Stimulated activated CD8-positive, alpha-beta memory T cell treated with anti-CD3 and anti-CD28 coated beads, Interleukin-4, amount 100 ng/mL, for 1 hour (primary cell): ENCODE data around the gene LRFN3.
"Not testable (repeated sequence)": the region's sequence is repeated elsewhere in the genome, so short reads cannot be mapped to it uniquely, and the experiment has no call there.

Source experiments
- DNase-seq, 2 donors: peaks; one replicate each; pipeline ENCODE4 v3.0.0-alpha.2; 2020; ENCODE audit warnings: low read depth in 2 of 2, low spot score in 1 of 2

LRFN3 gene

DNA sequence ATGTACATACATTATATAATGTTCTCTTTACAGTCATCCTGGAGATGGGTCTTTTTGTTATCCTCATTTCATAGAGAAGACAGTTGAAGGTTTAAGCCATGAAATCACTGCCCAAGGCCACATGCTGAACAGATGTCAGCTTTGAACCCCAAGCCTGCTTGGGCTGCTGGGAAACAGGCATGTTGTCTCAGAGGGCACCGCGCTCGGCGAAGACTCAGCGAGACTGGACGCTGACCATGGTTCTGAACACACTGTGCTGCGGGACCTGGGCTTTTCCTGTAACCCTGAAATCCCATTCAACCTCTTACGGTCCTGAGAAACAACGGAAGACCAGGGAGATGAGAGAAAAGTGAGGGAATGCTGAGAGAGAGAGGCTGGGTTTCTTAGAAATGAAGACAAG is 27.3 kb downstream of the LRFN3 start:
- DNase-seq: no peak

DNA sequence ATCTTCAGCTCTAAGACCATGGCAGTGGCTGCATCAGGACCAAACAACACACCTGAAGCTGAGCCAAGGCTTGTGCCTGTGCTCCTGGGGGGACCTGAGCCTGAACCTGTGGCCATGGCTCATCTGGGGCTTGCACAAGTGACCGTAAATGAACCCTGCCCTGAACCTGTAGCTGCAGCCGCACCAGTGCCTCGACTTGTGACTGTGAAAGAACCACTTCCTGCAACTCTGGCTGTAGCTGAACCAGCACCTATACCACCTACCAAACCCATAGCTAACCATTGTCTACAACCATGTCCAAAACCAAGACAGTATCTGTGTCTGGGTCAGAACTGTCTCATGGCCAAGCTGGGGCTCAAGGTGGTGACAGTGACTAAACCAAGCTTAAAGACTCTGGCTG is 30.6 kb downstream of the LRFN3 start:
- no peak for DNase-seq

DNA sequence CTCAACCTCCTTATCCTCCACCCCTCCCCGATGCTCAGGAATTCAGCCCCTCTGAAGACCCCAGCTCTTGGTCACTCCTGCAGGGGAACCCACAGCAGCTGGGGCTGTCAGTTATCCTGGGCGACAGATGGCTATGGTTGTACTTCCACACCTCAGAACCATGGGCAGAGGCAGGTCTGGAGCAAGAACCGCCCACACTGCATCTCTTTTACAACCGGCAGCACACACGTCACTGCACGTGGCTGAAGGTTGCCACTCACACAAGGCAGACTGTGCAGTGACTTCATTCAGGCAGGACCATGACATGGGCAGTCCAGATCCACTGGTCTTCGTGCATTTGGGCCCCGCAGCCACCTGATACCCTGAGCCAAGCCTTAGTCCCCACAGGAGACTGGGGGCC is 37.3 kb downstream of the LRFN3 start:
- DNase-seq: no peak

DNA sequence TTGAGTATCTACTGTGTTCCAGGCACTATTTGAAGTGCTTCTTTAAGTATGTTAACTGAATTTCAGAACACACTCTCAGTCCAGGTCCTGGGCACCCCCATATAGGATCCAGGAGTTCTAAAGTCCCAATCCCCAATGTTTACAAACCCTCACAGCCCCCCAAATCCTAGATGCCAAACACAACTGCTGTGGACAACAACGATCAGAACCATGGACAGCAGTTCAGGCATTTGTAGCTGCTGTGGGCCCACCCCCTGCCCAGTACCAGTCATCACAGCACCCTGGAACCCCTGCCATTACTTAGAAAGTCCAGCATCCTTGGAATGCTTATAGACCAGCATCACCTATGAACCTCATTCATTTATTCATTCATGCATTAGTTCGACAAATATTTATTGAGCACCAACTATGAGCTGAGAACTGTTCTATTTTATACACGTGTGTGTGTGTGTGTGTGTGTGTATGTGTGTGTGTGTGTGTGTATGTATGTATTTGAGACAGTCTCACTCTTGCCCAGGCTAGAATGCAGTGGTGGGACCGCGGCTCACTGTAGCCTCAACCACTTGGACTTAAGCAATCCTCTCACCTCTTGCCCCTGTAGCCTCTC is 39.5 kb downstream of the LRFN3 start:
- no peak for DNase-seq

DNA sequence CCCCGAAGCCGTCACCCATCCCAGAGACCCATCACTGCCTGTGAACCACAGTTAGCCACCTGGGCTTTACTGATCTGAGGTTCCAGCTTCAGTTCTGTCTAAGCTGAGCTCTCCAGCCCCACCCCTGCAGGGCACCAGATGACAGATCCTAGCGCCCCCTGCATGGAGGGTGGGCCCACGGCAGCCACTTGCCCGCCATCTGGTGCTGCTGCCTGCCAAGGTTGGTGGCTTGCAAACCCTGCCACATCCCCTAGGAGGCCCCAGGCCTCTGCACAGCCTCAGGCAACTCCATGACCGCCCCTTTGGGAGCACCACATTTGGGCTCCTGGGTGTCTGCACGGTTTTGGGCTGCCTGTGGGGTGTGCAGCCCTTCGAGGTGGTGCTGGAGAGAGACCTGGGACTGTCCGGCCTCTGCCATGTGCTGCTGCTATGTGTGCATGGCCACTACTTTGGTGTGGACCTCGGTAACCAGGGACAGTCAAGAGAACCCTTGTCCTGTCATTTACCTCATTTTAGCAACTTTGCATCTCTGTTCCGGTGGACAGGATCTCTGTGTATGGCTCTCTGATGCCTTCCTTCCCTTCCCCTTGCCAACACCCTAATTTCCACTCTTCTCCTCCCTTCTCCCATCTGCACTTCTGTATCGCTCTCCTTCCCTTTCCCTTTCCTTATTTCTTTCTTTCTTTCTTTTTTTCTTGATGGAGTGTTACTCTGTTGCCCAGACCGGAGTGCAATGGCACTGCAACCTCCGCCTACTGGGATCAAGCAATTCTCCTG is 41.5 kb downstream of the LRFN3 start:
- no peak for DNase-seq

DNA sequence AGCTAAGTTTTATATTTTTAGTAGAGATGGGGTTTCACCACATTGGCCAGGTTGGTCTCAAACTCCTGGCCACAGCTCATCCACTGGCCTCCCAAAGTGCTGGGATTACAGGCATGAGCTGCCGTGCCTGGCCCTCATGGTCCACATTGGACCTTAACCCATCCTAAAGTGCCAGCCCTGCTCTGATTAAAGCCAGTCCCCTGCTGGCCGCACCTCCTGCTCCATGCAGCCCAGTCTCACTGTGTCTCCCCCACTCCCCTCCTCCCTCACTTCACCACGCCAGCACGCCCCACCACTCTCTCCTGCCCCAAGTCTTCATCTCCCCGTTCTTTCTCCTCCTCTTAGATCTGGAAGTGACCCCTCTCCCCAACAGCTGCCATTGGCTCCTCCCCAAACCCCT is 42.1 kb downstream of the LRFN3 start:
- DNase-seq: no peak

DNA sequence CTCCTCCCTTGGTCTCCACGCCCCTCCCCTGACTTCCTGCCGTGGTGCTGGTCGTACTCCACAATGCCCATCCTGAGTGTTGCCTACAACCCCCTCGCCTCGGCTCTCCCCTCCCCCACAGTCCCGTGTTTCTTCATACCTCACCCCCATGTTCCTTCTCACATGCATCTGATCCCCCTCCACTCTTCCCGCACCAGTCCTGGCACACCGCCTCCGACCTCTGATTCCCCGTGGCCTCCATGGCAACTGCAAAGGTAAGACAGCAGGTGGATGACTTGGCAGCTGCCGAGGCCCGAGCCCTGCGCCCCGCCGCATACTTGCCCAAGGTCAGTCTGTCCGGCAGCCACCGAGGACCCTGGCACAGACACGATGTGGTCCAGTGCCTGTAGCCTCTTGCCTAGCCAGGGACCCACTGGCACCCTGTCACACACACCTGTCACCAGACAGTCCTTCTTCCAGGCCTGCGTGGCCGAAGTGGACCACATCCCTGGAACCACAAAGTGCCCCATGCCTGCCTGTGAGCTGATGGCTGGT is 42.7 kb downstream of the LRFN3 start:
- DNase-seq: no peak

DNA sequence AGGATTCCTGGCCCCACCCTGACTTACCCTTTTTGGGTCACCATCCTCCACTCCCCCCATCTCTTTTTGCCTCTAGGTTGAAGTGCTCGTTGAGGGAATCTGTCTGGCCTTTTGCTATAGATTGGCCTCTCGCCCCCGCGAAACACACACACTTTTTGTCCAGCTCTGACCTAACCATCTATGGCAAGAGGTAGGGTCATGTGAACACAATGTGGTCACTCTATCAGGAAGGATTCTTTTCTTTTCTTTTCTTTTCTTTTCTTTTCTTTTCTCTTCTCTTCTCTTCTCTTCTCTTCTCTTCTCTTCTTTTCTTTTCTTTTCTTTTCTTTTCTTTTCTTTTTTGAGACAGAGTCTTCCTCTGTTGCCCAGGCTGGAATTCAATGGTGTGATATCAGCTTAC is 44.8 kb downstream of the LRFN3 start:
- not testable (repeated sequence) for DNase-seq

DNA sequence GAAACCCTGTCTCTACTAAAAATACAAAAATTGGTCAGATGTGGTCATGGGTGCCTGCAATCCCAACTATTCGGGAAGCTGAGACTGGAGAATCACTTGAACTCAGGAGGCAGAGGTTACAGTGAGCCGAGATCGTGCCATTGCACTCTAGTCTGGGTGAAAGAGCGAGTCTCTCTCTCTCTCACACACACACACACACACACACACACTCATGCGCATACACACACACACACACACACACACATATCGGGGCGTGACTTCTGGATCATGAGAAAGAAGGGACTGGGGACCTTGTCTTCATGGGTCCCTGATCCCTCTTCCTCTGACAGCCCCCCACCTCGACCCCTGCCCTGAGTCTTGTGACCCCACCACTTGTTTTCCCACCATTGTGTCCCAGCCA is 47.0 kb downstream of the LRFN3 start:
- DNase-seq: no peak

DNA sequence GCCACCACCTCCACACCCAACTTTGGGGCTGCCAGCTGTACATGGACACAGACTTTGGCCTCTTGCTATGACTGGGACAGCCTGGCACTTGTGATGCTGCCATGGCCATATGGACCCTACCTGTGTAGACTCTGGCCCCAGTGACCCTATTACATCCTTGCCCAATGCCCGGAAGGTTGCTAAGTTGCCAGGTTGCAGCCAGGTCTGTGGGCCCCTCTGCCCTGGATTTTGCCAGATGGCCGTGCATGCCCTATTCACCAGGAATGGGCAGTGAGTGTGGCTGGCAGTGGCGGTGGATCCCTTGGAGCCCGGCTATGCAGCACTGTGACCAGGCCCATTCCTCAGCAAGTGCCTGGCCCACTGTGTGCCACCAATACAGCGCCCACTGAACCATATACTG is 49.9 kb downstream of the LRFN3 start:
- DNase-seq: no peak

DNA sequence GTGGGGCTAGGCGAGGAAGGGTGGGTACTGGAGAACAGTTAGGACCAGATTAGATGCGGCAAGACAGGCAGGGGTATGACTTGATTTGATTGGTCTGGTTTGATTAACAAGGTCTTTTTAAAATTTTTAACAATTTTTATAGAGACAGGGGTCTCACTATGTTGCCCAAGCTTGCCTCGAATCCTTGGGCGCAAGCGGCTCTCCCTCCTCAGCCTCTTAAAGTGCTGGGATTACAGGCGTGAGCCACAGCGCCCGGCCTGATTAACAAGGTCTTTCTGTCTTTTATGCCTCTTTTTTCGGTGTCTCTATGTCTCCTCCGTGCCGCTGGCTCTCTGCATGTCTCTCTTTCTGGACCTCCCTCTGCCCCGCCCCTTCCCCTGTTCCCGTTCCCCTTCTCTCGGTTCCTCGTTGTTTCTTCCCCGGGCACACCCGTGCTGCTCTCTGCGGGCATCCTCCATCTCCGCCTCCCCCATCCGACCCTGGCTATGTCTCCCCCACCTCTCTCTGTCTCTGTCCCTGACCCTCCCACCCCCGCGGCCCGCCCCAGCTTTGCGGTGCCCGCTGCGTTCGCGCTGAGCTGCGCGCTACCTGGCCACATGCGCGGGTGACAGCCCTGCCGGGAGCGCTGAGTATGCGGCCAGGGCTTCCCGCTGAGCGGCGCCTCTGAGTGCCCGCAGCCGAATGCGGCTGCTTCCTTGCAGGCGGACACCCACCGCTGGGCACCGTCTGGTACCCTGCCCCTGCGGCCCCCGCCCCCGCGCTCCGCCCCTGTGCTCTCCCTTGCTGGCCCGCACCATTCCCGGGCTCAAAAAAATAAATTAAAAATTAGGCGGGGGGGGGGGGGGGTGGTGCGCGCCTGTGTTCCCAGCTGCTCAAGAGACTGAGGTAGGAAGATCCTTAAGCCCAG is 50.7 kb downstream of the LRFN3 start:
- no peak for DNase-seq

DNA sequence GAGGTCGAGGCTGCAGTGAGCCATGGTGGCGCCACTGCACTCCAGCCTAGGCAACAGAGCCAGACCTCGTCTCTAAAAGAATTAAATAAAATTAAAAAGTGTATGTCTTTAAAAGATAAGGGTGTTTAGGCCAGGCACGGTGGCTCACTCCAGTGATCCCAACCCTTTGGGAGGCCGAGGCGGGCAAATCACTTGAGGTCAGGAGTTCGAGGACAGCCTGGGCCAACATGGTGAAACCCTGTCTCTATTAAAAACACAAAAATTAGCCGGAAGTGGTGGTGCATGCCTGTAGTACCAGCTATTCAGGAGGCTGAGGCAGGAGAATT is 51.4 kb downstream of the LRFN3 start:
- no peak for DNase-seq

DNA sequence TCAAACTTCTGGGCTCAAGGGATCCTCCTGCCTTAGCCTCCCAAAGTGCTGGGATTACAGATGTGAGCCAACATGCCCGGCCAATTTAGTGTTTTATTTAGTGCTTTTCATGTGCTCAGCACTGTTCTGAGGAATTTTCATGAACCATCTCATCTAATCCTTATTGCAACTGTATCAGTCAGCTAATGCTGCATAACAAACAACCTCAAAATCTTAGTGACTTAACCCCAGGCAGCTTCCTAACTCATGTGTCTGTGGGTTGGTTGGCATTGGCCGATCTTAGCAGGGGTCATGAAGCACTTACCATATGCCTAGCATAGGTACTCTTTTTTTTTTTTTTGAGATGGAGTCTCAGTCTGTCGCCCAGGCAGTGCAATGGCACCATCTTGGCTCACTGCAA is 52.6 kb downstream of the LRFN3 start:
- DNase-seq: no peak

DNA sequence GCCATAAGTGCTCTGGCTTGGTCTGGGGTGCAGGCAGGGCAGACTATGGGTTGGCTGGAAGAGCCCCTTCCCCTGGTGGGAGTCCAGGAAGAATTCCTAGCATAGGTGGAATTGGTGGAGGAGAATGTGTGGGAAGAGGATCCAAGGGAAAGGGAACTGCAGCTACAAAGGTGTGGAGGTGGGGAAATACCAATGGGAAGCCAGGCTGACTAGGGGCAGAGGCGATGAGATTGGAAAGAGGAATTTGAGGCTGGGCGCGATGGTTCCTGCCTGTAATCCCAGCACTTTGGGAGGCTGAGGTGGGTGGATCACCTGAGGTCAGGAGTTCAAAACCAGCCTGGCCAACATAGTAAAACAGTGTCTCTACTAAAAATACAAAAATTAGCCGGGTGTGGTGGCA is 54.0 kb downstream of the LRFN3 start:
- no peak for DNase-seq

DNA sequence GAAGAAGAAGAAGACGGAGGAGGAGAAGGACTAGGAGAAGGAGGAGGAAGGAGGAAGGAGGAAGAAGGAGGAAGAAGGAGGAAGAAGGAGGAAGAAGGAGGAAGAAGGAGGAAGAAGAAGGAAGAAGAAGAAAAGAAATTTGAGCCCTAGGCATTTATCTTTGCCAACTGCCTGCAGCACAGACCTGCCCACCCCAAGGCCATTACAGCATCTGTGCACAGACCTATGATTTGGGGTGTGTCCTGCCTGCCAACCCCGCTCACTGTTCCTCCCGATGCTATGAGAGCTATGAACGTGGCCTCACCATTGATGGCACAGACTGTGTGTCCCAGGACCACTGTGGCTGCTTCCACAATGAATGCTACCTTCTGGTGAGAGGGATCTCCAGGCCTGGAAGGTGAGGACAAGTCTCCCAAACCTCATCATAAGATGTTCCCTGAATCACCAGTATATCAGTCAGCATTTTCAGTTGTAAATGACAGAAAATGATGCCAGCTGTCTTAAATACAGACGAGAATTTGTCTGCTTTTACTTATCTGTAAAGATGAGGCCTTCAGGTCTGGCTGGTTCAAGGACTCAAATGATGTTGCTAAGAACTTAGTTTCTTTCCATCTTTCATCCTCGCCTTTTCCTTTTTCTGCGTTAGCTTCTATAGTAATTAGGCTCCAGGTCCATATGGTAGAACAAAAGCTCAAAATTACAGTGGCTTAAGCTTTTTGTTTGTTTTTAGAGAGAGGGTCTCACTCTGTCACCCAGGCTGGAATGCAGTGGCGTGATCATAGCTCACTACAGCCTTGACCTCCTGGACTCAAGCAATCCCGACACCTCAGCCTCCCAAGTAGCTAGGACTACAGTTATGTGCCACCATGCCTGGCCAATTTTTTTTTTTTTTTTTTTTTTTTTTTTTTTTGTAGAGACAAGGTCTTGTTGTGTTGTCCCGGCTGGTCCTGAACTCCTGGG is 54.9 kb downstream of the LRFN3 start:
- no peak for DNase-seq

DNA sequence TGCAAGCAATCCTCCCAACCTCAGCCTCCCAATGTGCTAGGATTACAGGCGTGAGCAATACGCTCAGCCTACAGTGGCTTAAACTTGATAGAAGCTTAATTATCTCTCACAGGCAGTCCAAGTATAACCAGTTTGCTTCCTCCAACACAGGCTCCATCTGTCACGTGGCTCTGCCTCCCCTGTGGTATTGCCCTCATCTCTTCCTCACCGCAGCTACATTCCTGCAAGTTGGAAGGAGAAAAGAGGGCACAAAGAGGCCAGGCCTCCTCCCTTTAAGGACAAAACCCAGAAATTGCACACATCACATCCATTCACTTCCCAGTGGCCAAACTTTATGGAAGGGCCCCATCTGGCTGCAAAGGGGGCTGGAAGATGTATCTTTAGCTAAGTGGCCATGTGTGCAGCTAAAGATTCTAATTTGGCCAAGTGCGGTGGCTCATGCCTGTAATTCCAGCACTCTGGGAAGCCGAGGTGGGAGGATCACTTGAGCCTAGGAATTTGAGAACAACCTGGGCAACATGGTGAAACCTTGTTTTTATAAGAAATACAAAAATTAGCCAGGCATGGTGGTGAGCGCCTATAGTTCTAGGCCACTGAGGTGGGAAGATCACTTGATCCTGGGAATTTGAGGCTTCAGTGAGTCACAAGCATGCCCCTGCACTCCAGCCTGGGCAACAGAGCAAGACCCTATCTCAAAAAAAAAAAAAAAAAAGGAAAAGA is 55.7 kb downstream of the LRFN3 start:
- DNase-seq: no peak

DNA sequence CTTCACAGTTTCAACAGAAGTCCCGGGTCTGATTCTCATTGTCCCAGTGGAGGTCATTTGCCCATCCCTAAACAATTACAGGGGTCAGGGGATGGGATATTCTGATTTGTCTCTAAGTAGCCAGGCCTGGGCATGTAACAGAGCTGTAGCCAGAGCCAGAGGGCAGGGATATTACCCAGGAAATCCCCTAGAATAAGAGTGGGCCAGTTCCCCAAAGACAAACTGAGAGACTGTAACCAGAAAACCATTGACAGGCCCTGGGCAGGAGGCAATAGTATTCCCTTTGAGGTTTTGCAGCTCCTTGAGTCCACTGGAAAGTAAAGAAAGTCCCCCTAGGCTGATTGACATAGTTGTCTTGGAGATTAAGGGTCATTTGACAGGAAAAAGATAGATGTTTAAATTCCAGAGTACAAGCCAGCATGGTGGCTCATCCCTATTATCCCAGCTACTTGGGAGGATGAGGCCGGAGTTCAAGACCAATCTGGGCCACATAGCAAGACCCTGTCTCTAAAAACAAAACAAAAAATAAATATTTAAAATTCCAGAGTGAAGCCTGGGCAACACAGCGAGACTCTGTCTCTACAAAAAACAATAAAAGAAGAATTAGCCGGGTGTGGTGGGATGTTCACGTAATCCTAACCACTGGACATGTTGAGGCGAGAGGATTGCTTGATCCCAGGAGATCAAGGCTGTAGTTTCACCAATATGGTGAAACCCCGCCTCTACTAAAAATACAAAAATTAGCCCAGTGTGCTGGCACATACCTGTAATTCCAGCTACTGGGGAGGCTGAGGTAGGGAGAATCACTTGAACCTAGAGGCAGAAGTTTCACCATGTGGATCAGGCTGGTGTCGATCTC is 57.0 kb downstream of the LRFN3 start:
- DNase-seq: no peak

DNA sequence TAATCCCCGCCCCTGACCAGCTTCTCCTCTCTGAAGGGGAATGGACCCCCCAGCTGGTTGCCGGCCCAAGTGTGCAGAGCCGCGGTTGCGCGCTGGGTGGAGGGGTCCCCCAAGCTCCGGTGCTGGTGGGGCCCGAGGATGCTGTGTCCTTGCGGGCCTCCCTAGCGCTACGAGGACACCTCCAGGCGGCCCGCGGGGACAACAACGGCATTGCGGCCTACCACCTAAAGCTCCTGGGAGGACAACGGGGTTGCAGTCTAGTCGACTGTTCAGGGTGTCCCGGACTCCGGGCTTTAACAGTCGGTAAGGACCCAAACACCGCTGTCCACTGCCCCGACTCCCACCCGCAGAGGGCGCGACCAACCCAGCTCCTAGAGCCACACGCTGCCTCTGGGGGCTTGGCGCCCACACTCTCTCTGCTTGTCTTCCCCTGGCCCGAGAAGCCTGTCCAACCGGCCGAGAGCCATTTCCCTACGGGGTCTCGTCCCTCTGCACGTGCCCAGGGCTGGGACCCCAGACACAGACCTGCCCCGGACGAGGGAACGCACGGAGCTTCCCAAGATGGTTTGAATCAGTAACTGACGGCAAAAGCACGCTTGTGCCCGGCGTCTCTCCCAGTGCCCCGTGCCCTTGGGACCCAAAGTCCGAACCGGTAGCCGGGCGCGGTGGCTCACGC is 57.9 kb downstream of the LRFN3 start:
- no peak for DNase-seq
